Glomerular visceral epithelial cell (primary cell): ENCODE data around the gene CYP2A13.
"Not testable (repeated sequence)": the region's sequence is repeated elsewhere in the genome, so short reads cannot be mapped to it uniquely, and the experiment has no call there.

Experiments
- DNase-seq: peaks from one replicate; pipeline ENCODE4 v3.0.0-alpha.2; 2016; ENCODE audit errors: extremely low spot score

CYP2A13 gene

DNA sequence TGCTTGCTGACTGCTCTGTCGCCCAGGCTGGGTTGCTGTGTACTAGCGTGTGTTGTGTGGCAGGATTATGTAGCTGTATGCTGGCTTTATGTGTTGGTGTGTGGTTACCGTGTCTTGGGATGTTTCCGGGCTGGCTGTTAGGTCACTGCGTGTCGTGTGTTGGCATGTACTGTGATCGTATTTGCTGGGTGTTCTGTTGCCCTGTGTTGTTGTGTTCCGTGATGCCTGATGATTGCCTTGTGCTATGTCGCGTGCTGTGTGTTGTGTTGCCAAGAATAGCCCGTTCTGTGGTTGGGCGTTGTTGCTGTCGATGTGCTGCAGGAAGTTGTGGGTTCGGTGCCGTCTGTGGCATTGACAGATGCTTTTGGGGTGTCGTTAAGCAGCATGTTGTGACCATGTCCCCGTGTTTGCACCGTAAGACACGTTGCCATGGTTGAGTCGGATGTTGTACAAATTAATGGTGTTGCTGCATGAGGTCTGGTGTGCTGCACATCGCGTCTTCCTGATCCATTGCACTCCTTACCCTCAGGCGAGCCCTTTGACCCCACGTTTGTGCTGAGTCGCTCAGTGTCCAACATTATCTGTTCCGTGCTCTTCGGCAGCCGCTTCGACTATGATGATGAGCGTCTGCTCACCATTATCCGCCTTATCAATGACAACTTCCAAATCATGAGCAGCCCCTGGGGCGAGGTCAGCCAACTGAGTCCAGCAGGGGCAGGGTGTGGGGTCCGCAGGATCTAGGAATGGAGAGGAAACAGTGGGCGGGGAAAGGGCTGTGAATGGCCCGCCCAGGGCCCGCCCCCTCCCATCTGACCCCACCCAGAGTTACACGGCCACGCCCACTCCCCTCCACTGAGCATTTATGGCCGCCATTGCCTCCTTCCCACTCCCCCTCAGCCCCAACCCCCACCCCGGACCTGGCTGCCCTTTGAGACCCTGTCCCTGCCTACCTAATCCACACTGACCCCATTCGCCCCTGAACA lies 33.0 kb downstream of the CYP2A13 start:
- not testable (repeated sequence) for DNase-seq

DNA sequence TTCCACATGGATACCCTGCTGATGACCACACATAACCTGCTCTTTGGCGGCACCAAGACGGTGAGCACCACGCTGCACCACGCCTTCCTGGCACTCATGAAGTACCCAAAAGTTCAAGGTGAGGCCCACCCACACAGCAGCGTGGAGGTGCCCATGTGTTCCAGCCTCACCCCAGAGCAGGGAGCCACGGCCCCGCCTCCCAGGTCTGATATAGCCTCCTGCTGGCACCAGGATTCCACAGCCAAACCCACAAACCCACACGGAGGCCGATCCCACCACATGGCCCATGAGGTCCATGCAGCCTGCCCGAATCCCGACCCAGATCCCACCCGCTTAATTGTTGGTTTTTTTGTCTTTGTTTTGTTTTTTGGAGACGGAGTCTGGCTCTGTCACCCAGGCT lies 34.6 kb downstream of the CYP2A13 start:
- DNase-seq: not testable (repeated sequence)

DNA sequence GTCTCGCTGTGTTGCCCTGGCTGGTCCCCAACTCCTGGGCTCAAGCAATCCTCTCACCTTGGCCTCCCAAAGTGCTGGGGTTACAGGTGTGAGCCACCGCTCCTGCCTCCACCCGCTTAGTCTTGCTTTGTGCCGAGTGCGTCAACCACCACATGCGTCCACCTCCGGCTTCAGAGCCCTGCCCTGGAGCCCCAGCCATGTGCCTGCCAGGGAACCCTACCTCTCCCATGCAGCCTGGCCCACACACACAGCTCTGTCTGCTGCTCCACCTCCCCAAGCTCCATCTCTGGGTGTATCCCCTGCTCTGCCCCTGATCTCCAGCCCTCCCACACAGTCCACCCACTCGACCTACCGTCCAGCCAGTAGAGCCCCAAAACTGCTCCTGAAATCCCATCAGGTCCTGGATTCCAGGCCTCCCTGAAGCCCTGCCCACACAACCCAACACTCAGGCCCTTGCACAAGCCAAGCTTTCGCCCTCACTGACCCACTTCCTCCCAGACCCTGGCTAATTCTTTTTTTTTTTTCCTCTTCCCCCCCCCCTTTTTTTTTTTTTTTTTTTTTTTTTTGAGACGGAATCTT lies 35.6 kb downstream of the CYP2A13 start:
- no peak for DNase-seq

DNA sequence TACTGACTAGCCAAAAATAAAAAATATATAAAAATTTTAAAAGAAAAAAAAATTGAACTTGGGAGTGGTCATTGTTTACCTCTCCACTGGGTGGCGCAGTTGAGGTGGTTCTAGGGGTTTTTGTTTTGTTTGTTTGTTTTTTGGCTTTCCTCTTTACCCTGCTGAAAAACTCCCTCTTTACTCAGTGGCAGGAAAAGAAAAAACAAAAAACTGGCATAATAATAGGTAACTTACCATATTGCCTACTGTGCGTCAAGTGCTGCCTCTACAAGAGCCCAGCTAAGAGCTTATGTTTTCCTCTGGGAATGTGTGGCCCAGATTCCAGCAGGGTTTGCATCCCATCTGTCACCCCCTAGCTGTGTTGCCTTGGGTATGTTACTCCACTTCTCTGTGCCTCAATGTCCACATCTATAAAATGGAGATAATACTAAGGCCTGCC lies 38.5 kb downstream of the CYP2A13 start:
- peak; percentile 10 for DNase-seq

DNA sequence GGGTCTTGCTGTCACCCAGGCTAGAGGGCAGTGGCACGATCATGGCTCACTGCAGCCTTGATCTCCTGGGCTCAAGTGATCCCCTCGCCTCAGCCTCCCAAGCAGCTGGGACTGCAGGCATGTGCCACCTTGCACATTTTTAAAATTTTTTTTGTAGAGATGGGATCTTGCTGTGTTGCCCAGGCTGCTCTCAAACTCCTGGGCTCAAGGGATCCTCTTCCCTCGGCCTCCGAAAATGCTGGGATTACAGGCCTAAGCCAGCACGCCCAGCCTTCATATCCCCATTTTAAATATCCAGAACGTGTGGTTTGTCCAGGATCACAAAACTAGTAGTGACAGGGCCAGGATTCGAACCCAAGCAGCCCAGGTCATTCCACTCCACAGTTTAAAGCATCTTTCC lies 39.1 kb downstream of the CYP2A13 start:
- not testable (repeated sequence) for DNase-seq

DNA sequence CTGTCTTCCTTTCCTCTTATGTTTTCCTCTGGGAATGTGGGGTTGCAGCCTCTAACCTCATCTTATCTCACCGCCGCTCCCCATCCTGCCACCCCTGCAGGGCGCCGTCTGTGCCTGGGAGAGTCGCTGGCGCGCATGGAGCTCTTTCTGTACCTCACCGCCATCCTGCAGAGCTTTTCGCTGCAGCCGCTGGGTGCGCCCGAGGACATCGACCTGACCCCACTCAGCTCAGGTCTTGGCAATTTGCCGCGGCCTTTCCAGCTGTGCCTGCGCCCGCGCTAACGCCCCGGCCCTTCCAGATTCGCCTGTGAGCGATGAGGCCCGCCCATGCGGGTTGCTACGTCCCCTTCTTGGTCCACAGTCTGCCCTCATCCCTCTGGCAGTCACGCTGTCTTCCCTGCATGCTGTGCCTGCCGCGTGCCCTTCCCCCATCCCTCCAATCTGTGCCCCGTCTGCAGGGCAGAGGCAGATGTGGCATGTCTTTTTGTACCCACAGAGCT lies 39.6 kb downstream of the CYP2A13 start:
- DNase-seq: peak; percentile 81

DNA sequence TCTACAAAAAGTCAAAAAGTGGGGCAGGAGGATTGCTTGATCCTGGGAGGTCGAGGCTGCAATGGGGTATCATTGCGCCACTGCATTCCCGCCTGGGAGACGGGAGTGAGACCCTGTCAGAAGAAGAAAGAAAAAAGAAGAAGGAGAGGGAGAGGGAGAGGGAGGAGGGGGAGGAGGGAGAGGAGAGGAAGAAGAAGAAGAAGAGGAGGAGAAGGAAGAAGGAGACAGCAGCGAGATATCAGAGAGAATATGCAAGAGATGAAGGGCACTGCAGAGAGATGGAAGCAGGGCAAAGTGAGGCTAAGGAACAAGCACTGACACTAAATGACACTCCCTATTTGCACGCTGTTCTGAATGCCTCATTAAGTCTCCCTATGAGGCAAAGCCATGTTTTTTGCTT lies 40.4 kb downstream of the CYP2A13 start:
- no peak for DNase-seq

DNA sequence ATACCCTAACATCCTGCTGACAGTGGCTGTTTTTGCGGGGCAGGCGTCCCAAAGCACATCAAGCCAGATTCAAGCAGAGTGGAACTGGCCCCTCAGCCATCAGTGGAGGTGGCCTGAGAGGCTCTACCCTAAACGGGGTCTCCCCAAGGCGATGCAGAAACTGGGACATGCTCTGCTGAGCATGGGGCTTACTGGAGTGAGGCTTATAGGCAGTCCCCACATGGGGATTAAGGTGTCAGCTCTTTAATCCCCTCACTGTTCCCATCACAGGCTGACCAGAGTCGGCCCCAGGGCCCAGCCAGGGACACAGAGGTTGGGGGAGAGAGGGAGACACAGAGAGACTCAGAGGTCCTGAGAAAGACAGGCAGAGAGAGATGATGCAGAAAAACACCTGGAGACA lies 42.9 kb downstream of the CYP2A13 start:
- DNase-seq: no peak

DNA sequence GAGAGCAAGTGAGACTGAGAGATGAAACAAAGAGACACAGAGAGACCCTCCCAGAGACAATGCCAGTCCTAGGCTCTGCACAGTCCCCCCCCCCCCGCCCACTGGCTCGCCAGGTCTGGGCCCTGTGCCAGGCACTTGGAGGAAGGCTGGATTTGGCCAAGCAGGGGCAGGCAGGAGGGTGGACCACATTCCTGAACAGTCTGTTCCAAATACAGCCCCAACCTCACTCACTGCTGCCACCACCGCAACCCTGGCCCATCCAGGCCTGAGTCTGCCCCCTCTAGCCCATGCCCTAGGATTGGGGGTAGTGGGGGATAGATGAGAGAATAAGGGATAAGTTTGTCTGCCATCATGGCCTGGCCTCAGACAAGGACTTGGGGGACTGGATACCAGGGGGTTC lies 45.0 kb downstream of the CYP2A13 start:
- no peak for DNase-seq

DNA sequence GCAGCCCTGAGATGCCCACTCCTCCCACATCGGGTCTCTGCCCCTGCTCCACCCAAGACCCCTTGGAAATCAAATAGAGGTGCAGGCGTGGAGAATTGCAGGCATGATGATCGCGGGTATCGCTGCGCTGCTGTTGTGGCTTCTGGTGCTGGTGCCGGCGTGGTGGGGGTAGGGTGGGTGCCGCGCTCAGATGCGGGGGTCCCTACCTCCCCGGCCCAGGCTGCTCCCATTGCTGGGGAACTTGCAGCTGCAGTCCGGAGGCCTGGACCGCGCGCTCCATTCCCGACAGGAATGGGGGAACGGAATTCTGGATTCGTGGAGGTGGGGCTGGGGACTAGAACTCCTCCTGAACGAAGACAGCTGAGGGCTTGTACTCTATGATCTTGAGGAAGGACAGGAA lies 46.4 kb downstream of the CYP2A13 start:
- no peak for DNase-seq

DNA sequence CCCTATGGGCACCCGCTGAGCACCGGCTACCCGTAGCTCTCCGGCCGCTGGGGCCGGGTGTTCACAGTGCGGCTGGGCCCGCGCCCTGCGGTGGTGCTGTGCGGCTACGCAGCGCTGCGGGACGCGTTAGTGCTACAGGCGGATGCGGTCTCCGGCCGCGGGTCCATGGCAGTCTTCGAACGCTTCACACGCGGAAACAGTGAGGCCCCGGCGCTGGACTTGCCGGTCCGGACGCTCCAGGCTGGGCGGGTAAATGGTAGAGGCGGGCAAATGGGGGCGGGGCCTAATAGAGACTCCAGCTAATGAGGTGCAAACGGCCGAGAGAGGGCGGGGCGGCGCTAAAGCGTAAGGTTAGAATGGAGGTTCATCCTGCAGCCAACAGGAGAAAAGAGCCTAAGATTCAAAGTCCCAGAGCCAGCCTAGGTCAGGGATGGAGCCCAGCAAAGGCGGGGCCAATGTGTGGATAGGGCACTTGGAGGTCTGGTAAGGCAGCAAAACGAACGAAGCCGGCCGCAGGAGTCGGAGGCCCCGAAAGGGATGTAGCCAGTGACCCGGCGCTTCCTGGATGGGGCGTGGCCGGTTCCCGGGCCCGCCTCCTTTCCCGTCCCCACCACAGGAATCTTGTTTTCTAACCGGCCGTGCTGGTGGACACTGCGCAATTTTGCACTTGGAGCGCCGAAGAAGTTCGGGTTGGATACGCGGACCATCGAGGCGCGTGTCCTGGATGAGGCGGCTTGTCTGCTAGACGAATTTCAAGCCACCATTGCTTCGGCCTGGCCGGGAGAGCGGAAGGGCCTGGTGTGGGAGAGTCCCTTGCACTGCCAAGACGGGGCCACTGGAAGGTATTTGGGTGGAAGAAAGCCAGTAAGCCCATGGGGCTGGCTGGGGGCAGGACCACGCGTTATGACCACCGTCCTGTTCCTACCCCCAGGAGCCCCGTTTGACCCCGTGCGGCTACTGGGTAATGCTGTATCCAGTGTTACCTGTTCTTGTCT lies 47.4 kb downstream of the CYP2A13 start:
- not testable (repeated sequence) for DNase-seq

DNA sequence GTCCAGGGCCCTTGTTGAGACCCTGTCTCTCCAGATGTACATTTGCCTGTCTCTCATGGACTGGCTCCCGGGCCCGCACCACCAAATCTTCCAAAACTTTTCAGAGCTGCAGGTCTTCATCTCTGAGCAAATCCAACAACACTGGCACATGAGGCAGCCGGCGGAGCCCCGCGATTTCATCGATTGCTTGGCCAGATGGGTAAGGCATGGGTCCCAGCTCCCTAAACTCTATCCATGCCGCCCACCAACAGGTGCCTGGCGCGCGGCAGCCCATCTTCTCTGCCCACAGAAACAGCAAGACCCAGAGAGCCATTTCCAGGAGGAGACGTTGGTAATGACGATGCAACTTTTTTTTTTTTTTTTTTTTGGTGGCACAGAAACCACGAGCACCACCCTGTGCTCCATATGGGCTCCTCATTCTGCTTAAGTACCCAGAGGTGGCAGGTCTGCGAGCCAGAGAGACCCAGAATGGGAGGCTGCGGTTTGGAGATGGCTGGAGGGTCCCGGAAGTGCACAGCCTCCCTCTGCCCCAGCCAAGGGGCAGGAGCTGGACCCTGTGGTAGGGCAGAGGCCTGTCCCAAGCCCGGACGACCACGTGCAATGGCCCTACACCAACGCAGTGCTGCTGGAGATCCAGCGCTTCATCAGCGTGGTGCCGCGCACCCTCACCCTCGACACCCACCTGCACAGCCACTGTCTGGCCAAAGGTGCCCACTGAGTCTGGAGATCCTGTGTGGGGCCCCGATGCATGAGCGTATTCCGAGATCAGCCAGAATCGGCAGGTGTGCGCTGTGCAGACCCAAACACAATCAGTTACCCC lies 48.6 kb downstream of the CYP2A13 start:
- no peak for DNase-seq

DNA sequence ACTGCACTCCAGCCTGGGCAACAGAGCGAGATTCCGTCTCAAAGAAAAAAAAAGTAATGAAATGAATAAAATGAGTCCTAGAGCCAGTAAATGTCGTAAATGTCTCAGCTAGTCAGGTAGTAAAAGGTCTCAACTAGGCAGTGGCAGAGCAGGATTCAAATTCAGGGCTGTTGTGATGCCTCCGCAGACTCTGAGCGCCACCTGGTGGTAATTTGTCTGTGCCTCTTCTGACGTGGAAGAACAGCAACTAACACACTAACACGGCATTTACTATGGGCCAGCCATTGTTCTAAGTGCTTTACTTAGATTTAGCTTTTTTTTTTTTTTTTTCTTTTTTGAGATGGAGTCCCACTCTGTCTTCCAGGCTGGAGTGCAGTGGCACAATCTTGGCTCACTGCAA lies 56.2 kb downstream of the CYP2A13 start:
- peak; percentile 75 for DNase-seq
